K562 (cell line): ENCODE measurements around the gene OR52M1. TPM values are rescaled to one million over a fixed set of nuclear protein-coding genes. Genes with fewer than 3 reads are reported as not detected.

ENCODE experiments used
- NFXL1 ChIP-seq: fragments of 450-650 bp; formaldehyde crosslinking; IDR thresholded peaks from 2 replicates; pipeline ENCODE4 v1.4.0; 2021; ENCODE audit warnings: mild to moderate bottlenecking
- ZNF609 ChIP-seq: sonication (generic); formaldehyde crosslinking; IDR thresholded peaks from 2 replicates; pipeline ENCODE4 v1.8.1; 2023; ENCODE audit warnings: missing genetic modification reagents, mild to moderate bottlenecking, borderline replicate concordance
- polyA plus RNA-seq, 8 experiments: library from polyadenylated mRNA; depleted of rRNA in 4 of 8; stranded (reverse) in 5 of 8; unstranded in 3 of 8; fragments of >200 nt; fragmentation: Nextera tagmentation in 2 of 8; fragmentation: Illumina TruSeq in 1 of 8; extraction: Ambion mirVana in 2 of 8; extraction: Trizol in 1 of 8; gene quantifications; 2 replicates each; pipeline versions ENCODE4 v1.2.1 to v1.2.3, GENCODE V29; 2011 to 2014; ENCODE audit warnings: inconsistent platforms in 1 of 8, missing spikeins in 1 of 8
- total RNA-seq, 7 experiments: library from RNA; depleted of rRNA in 6 of 7; stranded (reverse); fragments of >200 nt in 6 of 7; fragmentation: Illumina TruSeq in 2 of 7; extraction: Trizol in 2 of 7; gene quantifications; 2 replicates each; pipeline versions ENCODE4 v1.2.1 to v1.2.3, GENCODE V29; 2011 to 2021; ENCODE audit warnings: low replicate concordance in 1 of 7
- TF ChIP-seq, protein P1 (sequence below): fragments of 450-650 bp; formaldehyde crosslinking; IDR thresholded peaks from 2 replicates; pipeline ENCODE4 v1.4.0; 2020; ENCODE audit warnings: mild to moderate bottlenecking, mixed read lengths
- TF ChIP-seq, protein P2 (sequence below): IDR thresholded peaks from 2 replicates; pipeline ENCODE4 v1.6.1; 2014; ENCODE audit warnings: antibody characterized with exemption

Gene OR52M1
- total and polyA plus RNA-seq, 9 of the 15 experiments (the other 6 are each of a cell fraction or from before 2014, with no cell fraction given): not detected

DNA sequence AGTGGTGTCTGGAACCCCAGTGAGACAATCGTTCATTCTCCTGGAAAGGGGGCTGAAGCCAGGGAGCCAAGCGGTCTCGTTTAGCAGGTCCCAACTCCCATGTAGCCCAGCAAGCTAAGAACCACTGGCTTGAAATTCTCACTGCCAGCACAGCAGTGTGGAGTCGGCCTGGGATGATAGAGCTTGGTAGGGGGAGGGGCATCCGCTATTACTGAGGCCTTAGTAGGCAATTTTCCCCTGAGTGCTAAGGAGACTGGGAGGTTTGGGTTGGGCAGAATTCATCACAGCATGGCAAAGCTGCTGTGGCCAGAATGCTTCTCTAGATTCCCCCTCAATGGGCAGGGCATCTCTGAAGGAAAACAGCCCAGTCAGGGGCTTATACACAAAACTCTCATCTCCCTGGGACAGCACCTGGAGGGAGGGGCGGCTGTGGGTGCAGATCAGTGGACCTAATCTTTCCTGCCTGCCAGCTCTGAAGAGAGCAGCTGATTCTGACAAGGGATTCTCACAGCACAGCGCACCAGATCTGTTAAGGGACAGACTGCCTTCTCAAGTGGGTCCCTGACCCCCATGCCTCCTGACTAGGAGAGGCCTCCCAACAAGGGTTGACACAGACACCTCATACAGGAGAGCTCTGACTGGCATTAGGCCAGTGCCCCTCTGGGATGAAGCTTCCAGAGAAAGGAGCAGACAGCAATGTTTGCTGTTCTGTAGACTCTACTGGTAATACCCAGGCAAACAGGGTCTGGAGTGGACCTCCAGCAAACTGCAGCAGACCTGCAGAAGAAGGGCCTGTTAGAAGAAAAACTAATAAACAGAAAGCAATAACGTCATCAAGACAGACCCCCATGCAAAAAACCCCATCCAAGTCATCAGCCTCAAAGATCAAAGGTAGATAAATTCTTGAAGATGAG lies 14.8 kb downstream of the OR52M1 start (continued):
- TF ChIP-seq, protein P1, sequence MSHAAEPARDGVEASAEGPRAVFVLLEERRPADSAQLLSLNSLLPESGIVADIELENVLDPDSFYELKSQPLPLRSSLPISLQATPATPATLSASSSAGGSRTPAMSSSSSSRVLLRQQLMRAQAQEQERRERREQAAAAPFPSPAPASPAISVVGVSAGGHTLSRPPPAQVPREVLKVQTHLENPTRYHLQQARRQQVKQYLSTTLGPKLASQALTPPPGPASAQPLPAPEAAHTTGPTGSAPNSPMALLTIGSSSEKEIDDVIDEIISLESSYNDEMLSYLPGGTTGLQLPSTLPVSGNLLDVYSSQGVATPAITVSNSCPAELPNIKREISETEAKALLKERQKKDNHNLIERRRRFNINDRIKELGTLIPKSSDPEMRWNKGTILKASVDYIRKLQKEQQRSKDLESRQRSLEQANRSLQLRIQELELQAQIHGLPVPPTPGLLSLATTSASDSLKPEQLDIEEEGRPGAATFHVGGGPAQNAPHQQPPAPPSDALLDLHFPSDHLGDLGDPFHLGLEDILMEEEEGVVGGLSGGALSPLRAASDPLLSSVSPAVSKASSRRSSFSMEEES: no peak
- no peak for TF ChIP-seq NFXL1 (CRISPR knock-in tag)
- TF ChIP-seq ZNF609 (CRISPR knock-in tag): no peak
- TF ChIP-seq, protein P2, sequence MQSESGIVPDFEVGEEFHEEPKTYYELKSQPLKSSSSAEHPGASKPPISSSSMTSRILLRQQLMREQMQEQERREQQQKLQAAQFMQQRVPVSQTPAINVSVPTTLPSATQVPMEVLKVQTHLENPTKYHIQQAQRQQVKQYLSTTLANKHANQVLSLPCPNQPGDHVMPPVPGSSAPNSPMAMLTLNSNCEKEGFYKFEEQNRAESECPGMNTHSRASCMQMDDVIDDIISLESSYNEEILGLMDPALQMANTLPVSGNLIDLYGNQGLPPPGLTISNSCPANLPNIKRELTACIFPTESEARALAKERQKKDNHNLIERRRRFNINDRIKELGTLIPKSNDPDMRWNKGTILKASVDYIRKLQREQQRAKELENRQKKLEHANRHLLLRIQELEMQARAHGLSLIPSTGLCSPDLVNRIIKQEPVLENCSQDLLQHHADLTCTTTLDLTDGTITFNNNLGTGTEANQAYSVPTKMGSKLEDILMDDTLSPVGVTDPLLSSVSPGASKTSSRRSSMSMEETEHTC: no peak
- TF ChIP-seq, all 486 proteins: peak for 0
